Activated CD8-positive, alpha-beta memory T cell treated with anti-CD3 and anti-CD28 coated beads, Interleukin-2, amount 50 U/mL, for 1 hour (primary cell): ENCODE data around the gene STKLD1.

Source experiments
- DNase-seq: peaks from one replicate; pipeline ENCODE4 v3.0.0-alpha.2; 2020; ENCODE audit errors: extremely low read depth

STKLD1 gene

GRCh38 chr9:133345596-133345995 lies 30.6 kb upstream of the STKLD1 start:
- DNase-seq: no peak

GRCh38 chr9:133346021-133346785 lies 30.0 kb upstream of the STKLD1 start:
- DNase-seq: no peak

DNA sequence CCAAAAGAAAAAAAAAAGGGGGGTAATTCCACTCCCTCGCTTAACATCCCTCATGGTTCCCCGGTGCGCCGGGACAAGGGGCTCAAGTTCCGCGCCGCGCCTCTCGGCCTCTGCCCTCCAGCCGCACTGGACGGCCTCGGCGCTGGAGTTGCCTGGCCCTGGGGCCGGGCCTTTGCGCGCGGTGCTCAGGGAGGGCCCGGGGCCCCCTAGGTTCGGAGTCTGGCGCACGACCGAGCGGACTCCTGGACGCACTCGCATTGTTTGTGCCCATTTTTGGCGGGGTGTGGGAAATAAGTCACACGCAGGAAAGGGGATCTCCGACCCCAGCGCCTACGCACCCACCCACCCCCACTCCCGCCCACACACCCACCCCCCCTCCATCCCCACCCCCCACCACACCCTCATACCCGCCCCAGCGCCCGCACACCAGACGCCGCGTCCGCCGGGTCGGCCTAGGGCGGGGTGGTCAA lies 28.6 kb upstream of the STKLD1 start:
- DNase-seq: no peak

GRCh38 chr9:133347985-133348717 lies 28.0 kb upstream of the STKLD1 start, which contains the start of the genes MED22 and RPL7A:
TSS of gene MED22 (minus strand) at chr9:133348131. CDS start at chr9:133346662, 1,469 bp downstream.
TSS of gene RPL7A (plus strand) at chr9:133348218. CDS start at chr9:133348244, 26 bp downstream.
- peak; percentile 69 for DNase-seq

DNA sequence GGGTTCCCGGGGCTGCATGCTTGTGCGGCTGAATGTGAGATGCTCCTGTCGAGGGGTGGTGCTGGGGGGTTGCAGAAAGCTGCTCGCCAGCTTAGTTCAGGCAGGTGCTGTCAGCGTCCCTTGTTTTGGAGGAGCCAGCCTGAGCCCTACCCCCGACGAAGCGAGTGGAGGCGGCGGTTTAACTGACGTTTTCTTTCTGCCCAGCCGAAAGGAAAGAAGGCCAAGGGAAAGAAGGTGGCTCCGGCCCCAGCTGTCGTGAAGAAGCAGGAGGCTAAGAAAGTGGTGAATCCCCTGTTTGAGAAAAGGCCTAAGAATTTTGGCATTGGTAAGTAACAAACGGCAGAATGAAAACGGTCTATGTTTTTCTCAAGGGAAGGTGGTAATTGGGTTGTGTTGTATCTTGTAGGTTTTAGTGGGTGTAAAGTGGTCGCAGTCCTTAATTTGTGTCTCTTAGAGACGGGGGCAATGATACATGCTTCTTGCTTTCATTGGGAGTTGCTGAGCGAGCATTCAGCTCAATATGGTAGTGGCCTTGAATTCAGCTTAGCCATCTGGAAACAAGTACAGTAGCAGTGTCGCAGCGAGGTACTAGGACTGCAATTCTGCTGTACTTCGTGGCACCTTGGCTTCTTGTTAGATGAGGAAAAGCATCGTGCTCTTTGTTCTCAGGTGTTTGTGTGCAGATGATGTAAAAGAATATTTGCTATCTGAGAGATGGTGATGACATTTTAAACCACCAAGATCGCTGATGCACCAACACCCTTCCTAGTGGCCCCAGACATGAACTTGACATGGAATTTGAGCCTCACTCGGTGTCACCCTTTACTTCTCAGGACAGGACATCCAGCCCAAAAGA lies 27.2 kb upstream of the STKLD1 start:
- DNase-seq: no peak

GRCh38 chr9:133349965-133350616 lies 26.1 kb upstream of the STKLD1 start:
- DNase-seq: no peak

DNA sequence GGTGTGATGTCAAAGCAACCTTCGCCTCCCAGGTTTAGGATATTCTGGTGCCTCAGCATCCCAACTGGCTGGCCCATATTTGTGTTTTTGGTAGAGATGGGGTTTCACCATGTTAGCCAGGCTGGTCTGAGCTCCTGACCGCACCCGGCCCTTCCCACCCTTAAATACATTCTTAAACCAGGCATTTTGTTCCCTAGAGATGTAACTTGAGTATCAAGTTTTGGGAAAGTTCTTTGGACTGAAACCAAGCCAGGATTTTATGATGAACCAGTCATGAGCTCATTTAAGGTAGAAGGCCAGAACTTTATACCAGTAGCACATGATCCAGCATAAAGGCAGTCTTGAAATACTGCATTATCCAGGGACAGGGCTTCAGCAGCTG lies 24.6 kb upstream of the STKLD1 start:
- no peak for DNase-seq

DNA sequence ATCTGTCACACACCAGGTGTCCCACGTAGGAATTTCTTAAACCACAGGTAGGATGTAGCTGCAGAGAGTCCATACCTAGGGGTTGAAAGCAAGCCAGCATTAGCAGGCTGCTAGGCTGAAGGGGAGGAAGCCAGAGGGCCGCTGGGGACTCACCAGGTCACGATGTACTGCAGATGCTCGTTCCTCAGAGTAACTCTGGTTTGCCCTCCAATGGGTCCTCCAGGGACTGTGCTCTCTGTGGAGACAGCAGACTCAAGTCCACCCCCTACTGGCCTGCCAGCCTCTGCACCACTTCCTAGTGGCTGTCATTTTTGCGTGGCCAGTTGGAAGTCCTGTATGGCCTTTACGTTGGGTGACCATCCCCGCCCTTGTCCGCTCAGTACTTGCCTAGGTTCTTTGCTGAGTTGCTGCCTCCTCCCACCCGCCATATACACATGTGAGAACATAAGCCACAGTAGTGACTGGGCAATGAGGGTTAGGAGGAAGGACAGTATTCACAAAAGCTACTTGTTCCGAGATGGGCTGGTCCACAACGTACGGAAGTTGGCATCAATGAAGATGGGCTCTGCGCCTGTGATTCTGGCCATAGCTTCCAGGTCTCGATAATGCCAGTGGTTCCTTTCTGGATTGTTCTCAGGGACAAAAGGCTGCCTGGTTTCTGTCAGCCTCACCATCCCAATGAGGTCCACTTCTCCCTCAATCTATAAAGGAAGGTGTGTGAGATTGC lies 24.1 kb upstream of the STKLD1 start:
- DNase-seq: no peak

DNA sequence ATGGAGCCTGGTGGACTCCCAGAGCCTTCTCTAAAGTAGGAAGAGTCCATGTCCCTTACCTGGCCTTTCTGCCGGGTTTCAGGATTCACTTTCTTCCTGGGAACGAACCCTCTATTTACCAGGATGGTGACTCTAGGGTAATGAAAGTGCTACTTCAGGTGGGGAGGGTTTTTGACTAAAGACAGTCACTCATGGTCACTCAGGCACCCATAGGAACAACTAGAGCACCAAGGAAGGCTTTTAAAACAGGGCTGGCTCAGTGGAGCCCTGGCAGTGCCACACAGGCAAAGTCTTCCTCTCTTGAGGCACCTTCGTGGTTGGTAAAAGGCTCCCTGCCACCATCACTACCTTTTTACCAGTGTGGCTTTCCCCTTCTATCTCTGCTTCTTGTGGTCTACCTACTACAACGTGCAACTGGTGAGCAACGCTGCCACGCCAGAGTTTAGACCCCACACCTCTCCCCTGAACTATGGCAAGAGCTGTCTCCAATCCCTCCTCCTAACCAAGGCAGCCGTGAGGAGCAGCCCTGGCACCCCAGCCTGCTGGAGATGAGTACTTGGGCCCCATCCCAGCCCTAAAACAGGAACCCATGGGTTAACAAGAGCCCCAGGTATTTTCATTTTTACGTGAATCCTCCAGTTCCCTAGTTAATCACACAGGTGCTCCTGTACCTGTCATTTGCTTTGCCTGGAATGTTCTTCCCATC lies 23.4 kb upstream of the STKLD1 start:
- DNase-seq: no peak

DNA sequence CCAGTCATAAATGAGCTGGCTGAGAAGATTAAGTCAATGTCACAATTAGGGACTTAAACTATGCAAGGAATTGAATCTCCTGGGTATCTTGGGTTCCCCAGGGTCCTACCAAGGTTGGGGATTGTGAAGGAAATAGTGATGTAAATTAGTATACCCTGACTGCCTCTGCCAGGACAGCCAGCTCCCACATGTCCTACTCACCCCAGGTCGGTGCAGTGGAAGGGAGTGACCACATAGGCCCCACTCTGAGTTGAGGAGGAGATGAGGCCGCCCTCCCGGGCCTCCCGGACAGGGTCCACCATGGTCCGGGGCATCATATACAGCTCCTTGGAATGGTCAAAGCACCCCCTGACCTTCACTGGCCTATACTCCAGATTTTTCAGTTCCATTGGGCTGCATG lies 22.6 kb upstream of the STKLD1 start:
- DNase-seq: no peak

DNA sequence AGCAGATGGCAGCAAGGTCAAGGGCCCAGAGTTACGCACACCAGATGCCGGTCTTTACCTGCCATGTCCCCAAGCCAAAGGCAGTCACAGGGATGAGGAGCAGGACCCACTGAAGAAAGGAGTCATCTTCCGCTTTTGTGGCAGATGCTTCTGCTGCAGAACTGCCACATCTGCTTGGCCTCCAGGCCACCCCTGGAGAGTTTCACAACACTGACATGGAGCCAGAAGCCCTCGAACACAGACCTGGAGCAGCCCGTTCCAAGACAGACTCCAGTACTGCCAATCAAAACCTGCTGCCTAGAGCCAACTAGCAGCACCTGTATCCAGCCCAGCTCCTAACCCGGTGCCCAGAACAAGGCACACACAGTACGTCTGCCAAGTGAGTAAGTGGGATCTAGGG lies 21.4 kb upstream of the STKLD1 start:
- no peak for DNase-seq

- DNase-seq: no peak
These were observed 20.2 kb upstream of the STKLD1 start for GRCh38 chr9:133355881-133356357.

DNA sequence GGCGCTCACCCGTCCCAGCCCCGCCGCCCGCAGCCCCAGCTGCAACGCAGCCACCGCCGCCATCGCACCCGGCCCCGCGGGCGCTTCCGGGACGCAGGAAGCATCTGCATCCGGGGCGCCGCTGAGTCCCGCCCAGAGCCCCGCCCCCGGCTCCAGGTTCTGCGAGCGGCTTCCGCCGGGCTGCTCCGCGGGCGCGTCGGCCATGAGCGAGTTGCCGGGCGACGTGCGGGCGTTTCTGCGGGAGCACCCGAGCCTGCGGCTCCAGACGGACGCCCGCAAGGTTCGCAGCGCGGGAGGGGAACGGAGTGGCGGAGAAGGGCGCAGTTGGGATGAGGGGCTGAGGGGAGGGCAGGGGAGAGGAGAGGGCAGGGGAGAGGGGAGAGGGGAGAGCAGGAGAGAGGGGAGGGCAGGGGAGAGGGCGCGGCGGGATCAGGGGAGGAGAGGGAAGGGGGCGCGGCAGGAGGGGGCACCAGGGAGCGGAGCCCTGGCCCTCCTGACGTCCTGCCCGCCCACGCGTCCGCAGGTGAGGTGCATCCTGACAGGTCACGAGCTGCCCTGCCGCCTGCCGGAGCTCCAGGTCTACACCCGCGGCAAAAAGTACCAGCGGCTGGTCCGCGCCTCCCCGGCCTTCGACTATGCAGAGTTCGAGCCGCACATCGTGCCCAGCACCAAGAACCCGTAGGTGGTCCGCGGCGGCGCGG lies 19.6 kb upstream of the STKLD1 start, which contains the start of the genes SURF1 and SURF2:
Gene SURF1 (minus strand): TSS at position 97 of the 701 bp plus-strand sequence. CDS start 34 bp downstream, at position 63.
Gene SURF2 (plus strand): TSS at position 160 of the 701 bp plus-strand sequence. CDS start 43 bp downstream, at position 203.
- DNase-seq: no peak

DNA sequence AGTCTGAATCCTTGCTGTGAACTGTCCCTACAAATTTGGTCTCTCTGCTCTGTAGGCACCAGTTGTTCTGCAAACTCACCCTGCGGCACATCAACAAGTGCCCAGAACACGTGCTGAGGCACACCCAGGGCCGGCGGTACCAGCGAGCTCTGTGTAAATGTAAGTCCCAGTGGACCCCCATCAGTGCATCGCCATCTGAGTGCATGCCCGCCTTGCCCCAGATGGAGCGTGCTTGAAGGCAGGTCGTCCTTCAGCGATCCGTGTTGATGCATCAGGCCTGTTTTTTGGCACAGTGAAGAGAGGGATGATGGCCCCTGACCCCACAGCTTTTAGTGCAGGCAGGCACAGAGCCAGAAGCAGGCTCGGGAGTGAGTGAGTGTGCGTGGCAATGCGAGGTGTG lies 18.5 kb upstream of the STKLD1 start:
- no peak for DNase-seq

GRCh38 chr9:133359399-133360175 lies 16.6 kb upstream of the STKLD1 start:
- no peak for DNase-seq

DNA sequence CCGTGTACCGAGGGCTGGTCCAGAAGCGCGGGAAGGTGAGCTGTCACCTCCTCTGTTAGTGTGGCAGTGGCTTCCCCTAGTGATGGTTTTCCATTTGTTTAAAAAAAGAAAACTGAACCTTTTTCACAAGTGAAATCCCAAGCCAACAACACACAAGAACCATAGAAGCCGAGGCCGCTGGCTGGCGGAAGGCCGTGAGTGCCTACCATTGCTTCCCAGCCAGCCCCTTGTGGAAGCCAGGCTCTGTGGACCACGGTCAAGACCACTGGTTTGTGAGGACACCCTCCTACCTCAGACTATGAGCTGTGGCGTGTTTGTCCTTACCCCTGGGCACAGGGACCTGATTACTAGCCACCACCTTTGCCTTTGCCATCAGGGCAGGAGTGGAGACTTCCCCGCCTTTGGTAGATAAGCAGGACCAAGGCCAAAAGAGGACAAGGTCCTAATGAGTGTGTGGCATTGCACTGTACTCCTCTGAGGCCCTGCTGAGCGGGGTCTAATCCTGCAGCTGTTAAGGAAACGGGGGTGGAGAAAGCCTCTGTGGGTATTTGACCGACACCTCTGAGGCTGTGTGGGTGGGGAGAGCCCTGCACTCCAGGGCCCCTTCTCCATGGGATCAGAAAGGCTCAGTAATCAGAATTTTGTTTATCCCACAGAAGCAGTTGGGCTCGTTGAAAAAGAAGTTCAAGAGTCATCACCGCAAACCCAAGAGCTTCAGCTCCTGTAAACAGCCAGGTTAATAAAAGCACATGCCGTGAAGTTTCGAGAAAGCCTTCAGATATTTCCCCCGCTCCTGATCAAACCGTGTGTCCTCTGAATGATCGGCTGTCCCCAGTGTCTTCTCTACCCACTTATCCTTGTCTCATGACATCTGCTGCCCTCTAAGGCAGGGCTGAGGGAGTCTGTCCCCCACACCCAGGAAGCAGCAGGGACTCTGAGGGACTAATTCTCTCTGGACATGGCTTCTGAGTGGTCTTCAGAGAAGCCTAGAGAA lies 15.5 kb upstream of the STKLD1 start:
- no peak for DNase-seq

DNA sequence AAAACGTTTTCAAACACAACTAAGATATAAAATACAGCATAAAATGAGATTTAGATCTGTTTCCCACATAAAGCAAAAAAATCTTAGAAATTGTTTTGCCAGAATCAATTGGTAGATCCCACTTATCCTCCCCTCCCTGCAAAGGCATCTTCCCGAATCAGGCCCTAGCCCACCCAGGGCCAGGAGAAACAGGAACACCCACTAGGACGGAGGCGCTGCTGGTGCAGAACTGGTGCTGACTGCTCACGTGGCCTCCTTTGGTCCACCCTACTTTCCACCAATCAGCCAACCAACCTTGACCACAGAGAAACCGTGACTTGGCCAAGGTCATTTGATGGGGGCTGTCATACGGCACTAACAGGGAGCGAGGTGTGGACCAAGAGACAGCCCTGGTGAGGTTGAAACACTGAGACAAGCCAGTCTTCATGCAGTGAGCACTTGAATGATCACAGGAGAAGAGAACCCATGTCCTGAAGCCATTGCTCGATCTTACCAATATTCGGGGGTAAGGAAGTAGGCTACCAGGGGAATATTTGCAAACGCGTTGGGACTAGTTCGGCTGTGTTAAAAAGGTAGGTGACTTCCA lies 14.6 kb upstream of the STKLD1 start:
- DNase-seq: no peak
